ENCODE results near the gene GRIFIN.

Gene GRIFIN

DNA sequence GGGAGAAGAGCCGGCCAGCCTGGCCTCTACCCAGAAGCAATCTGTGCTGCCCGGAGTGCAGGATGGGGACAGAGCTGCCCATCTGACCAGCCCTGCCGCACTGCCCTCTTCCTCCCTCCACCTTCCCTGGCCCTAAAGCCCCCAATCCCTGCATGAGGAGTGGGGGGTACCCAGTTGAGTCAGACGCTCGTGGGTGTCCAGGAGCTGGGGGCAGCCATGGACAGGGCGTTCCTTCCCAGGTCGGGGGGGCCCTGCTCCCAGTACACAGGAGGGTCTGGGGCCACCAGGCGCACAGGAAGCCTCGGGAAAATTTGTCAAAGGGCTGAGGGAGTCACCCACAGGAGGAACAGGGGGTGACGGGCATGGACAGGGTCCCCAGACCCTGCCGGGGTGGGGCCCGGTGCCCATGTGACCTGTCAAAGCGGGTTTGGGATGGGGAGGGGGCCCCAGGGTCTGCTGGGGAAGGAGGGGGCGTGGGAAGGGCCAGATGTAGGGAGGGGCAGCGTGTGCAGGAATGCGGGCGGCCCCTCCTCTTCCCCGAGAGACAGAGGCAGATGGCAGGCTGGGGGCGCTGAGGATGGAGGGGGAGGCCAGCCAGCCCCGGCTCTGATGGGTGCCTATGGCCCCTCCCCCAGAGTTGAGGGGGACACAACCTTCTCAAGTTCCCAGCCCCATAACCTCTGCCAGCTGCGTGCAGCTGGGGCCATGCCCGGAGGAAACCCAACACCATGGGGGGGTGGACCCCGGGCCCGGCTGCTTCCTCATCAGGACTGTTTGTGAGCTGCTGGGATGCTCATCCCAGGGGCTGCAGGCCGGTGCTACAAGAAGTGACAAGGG is 21.5 kb upstream of the GRIFIN start:
- DNase-seq: no peak

DNA sequence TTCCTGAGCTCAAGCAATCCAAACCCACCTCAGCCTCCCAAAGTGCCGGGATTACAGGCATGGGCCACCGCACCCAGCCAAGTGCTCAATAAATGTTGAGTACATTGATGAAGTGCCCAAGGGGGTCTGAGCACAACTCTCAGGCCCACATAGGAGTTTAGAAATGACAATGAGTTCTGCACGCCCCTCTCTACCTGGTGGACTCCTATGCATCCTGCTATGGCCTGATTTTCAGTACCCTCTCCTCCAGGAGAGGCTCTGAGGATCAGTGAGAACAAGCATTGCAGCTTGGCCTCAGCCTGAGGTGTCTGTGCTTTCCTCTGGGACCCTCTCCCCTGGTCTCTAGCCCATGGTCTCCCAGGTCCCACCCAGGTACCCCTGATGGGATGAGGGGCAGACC is 20.9 kb upstream of the GRIFIN start:
- DNase-seq: no peak

DNA sequence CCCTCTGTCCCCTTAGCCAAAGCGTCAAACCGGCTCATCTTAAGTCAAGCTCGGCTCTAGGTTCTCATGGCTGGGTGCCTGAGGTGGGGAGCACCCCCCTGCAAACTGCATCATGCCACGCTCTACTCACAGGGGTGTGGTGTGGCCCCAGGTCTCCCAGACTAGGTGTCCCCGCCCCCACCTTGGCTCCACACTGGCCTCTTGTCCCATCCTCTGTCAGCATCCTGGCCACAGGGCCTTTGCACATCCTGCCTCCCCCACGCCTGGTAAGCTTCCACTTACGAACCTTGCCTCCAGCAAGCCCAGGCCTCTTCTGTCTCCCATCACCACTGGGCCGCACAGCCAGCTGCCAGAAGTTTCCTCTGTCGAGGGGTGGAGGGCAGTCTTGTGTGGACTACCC is 20.2 kb upstream of the GRIFIN start:
- no peak for DNase-seq

DNA sequence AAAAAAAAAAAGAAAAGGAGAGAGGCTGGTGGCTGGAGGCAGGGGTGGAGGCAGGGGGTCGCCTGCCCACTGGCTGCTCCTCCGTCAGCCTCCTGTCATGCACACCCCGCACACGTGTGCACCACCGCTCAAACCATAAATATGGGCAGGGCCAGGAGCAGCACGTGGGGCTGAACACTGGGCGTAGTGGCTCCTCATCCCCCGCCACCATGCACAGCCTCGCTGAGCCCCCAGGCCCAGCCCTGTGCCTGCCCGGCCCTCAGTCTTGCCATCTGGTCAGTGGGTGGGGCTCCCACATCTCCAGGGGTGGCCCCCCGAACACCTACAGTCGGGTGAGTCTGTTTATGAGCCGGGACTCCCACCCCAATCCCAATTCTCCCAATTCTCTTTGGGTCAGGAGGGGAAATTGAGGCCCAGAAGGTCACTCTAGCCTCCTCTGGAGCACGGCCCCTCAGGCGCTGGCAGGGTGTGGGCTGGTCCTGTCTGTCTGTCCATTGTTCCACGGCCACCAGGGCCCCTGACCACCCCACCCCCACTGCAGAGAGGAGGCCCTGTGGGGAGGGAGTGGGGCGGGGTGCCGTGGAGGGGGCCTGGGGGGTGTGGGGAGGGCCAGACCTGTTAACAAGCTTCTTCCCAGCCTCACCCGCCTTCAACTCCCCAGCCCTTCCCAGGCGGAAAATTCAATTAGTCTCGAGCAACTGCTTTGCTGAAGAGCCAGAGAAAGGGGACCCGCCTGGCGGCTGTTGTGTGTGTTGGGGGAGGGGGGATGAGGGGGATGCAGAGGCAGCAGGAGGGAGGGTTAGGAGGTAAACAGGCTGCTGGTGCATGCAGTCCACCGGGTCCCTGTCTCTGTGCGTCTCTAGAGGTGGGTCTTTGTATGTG is 19.5 kb upstream of the GRIFIN start:
- no peak for DNase-seq

DNA sequence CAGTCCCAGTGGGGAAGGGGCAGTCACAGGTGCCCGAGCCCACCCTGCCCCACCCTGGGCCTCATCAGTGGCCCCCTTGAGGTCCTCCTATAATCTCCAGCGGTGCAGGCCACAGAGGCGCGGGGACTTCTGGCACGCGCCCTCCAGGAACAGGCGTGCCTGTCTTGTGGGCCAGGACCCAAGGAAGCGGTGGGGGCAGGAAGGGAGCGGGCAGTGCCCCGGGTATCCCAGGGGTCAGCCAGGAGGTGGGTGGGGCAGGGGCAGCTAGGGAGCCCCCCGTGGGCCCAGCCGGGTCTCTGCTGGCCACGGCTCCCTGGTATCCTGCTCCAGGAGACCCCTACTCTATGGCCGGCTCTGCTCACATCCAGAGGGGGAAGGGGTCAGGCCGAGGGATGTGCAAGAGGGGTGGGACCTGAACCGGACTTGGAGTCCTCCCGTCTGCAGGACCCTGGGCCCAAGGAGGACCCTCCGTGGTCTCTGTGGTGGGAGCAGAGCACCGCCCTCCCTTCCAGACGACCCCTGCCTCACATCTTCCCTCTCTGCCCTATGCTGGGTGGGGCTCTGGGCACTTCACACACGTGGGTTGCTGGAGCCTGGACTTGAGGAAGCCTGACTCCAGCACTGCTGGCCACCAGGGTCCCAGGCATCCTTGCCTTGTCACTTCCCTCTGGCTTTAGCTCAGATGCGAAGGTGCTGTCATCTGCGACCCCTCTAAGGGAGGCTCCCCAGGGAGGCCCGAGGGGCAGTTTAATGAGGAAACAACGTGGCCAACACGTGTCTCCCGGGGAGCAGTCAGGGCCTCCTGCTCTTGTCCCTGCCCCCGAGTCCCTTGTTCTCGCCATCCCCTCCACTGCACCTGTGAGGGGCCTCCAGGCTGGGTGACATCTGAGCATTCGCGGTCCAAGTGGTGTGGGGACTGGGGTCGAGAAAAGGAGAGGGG is 18.3 kb upstream of the GRIFIN start:
- no peak for DNase-seq

DNA sequence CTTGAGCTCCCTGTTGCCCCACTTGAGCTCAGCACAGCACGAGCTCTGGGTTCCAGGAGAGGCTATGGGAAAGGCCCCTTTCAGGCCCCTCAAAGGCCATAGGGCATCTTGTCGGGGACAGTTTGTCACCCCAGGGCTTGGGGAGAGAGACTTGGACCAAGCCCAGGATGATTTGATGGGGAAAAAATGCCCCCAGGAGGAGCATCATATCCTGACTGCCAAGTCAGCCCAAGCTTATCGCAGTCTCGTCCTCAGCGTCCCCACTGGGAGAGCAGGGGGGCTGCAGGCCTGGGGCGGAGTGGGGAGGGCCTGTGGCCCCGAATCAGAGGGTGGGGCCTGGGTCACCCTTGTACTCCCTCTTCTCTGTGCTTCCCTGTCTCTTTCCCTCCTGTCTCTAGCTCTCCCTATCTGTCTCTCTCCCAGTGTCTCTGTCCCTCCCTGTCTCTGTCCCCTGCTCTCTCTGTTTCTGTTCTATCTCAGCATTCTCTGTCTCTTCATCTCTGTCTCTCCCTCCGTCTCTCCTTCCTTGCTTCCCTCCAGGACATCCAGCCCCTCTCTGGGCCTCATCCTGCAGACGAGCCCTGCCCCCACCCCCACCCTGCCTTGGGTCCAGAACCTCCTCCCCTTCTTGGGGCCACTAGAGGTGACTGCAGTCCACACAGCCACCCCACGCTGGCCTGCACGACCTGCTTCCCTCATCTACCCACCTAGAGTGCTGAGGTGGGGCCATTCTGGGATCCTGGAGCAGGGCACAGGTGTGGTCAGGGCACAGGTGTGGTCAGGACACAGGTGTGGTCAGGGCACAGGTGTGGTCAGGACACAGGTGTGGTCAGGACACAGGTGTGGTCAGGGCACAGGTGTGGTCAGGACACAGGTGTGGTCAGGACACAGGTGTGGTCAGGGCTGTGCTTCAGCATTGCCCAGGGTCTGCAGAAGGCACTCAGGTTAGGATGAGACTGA is 17.3 kb upstream of the GRIFIN start:
- no peak for DNase-seq

DNA sequence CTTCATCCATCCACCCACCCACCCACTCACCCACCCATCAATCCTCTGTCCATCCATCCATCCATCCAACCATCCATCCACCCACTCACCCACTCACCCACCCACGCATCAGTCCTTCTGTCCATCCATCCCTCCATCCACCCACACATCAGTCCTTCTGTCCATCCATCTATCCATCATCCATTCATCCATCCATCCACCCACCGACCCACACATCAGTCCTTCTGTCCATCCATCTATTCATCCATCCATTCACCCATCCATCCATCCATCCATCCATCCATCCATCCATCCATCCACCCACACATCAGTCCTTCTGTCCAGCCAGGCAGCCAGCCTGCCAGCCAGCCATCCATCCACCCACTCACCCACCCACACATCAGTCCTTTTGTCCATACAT is 15.8 kb upstream of the GRIFIN start:
- no peak for DNase-seq

DNA sequence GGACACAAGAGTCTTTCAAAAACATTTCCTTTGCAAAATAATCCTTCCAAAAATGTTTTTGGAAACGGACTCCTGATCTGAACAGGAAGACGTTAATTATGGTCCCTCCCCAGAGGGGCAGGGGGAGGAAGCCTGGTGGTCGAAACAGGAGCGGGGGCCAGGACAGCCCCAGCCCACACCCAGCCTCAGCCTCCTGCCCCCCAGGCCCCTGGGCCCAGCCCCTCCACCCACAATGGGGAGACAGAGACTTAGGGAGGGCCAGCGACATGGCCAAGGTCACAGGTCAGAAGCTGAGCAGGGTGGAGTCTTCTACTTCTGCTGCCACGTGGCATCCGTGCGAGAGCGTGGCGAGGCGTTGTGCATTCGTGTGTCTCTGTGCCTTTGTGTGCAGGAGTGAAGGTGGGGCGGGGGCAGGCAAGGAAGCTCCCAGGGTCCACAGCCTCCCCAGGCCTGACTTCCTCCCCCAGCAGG is 14.0 kb upstream of the GRIFIN start:
- no peak for DNase-seq

DNA sequence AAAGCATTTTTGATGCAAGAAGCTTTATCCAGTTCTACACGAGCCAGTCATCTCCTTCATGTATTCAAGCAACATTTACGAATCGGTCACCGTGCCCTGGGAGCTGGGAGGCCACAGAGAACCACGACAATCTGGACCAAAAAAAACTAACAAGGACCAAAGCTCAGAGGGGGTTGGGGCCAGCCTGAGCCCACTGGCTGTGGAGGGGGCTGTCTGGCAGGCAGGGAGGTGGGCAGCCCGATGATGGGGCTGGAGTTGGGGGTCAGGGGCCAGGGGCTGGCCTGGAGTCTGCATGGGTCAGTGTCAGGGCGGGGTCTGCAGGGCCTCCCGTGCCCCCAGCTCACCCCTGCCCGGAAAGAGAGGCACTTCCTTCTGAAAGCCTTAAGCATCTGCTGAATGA is 12.5 kb upstream of the GRIFIN start:
- DNase-seq: no peak

DNA sequence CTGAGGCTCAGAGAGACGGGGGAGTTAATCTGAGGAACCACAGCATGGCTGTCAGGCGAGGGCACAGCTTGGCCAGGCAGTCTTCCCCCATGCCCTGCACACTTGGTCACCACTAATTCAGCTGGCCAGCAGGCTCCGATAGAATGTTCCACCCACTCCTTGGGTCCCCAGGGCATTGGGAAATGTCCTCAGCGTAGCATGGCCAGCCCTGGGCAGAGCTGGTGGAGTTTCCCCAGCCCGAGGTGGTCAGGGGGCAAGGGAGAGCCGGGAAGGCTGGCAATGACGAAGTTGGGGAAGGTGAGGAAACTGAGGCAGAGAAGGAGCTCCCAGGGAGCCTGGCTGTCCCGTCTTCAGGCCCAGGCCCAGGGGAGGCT is 12.1 kb upstream of the GRIFIN start:
- no peak for DNase-seq

DNA sequence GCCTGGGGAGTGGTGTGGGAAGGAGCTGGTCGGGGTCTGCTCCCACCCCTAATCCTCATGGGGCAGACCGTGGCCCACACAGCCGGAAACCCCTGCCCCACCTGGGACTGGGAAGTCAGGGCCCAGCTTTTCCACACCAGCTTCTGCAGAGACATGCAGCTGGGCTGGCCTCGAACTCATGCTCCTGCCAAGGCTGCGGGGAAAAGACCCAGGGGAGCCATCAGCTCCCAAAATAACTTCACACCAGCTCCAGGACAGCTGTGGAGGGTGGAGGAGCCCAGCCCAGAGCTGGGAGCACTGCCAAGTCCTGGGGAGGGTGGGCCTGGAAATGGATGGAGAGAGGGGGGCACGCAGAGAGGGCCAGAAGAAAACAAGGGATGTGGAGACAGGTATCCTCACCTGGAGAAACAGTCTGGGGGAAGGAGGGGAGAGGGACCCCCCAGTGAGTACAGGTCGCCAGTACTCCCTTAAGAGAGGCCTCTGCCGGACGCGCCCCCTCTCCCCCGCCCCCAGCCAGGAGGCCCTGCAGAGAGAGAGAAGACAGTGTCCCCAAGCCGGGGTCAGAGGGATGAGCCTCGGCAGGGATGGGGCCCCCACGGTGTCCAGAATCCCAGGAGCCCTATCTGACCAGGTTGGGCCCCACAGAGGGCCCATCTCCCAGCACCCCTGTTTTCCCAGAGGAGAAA is 11.5 kb upstream of the GRIFIN start:
- DNase-seq: no peak

DNA sequence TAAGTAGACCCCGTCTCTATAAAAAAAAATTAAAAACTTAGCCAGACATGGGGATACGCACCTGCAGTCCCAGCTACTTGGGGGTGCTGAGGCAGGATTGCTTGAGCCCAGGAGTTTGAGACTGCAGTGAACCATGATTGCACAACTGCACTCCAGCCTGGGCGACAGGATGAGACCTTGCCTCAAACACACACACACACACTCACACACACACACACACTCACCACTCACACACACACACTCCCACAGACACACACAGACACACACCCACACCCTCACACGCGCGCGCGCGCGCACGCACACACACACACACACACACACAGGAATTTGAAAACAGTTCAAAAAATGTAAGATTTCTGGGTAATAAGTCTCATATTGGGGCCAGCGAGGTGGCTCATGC is 8.7 kb upstream of the GRIFIN start:
- no peak for DNase-seq

DNA sequence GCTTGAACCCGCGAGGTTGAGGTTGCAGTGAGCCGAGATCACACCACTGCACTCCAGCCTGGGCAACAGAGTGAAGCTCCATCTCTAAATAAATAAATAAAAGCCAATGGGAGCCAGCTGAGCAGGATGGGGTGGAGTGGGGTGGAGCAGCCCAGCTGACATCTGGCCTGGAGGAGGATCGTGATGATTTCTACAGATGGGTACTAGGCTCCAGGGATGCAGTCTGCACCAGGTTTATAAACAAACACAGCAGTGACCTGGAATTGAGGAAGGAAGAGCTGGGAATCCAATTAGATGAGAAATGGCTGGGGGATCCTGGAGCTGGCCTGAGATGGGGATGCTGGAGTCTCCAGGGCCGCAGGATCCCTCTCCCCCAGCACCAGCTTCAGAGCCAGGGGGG is 7.3 kb upstream of the GRIFIN start:
- no peak for DNase-seq

DNA sequence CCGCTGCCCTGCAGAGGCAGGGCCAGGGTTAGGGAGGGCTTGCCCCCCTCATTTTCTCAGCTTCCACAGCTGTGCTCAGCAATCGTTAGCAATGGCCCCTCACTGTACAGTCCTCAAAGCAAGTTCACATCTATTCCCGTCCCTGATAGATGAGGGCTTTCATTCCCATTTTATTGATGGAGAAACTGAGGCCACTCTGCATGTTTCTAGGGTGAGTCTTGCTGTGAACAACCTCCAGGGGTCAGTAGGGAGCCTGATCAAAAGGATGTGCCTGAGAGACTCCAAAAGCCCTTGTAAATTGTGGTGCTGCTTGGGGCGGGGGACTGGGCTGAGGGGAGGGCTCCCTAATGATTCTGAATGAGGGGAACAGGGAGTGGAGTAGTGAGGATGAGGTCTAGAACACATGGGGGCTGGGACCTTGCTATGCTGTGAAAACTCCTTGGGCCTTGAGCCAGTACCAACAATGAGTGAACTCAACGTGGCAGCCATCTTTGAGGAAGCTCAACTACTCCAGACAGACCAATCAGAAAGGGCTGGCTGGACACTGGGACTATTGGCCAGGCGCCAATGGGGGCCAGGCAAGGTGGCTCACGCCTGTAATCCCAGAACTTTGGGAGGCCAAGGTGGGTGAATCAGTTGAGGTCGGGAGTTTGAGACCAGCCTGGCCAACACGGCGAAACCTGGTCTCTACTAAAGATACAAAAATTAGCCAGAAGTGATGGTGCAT is 6.7 kb upstream of the GRIFIN start:
- DNase-seq: no peak

DNA sequence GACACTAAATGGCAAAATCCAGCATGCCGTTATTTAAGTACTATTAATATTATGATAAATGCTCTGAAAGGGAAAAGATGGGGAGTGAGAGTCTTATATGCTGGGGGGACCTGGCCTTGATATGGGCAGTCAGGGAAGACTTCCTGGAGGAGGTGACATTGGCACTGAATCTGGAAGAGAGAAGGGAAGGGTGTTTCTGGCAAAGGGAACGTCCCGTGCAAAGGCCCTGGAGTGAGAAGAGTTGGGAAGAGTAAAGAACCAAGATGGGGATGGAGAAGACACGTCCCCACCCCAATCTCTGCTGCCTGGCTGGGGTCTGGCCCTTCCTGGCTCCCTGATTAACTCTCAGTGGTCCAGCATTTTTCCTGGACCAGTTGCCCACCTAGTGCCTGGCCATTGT is 5.0 kb upstream of the GRIFIN start:
- no peak for DNase-seq

DNA sequence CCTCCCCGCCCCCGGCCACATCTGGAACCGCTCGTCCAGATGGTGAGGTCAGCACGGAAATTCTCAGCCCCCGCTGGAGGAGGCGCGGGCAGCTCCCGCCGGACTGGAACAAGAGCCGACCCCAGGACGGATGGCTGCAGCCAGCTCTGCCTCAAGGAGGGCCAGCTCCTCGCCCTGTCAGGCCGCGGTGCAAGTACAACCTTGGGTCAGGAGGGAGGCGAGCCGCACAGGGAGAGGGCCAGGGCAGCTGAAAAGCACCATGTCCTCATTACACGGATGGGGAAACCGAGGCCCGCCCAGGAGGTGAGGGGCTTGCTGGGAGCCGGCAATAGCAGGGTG is 3.8 kb upstream of the GRIFIN start:
- no peak for DNase-seq

DNA sequence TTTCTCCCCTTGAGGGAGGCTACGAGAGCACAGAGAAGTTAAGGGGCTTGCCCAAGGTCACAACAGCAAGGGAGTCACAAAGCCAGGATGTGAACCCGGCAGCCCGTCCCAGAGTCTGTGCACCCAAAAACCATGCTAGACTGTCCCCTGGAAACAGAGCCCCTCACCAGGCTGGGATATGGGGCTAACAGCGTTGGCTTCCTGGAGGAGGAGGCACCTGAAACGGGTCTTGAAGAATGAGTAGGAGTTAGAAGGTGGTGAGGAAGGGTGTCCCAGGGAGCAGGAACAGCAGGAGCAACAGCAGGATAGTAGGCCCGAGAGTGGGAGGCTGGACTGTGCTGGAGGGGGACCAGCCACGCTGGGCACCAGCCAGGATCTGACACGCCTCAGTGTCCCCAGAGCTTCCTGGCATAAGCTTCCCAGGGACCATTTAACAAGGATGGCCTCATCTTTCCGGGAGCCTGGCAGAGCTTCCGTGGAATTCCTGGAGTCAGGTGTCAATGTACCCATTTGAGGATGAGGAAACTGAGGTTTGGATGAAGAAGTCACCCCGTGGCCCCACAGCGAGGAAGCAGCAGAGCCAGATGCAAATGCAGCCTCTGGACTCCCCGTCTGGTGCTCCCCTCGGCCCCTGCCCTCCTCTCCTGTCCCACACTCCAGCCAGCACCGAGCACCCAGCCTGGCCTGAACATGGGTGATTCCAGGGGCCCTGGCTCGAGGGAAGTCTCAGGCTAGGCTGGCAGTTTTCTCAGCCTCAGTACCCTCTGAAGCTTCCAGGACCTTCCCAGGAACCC is 3.3 kb upstream of the GRIFIN start:
- no peak for DNase-seq

DNA sequence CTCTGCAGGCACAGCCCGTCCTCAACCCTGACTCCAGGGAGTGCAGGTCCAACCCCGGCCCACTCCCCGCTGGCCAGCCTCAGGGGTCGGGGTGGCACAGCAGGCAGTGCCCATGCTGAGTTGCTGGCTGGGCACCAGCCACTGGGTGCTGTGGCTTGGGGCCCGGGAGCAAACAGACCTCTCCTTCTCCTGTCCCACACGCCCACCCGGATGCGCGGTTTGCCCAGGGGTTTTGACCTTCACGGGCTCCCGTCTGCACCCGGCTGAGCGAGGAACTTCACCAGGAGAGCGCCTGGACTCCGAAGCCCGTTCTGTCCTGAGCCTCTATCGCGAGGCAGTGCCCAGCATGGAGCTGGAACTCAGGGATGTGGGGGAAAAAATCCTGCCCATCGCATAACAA is 2.6 kb upstream of the GRIFIN start:
- no peak for DNase-seq

DNA sequence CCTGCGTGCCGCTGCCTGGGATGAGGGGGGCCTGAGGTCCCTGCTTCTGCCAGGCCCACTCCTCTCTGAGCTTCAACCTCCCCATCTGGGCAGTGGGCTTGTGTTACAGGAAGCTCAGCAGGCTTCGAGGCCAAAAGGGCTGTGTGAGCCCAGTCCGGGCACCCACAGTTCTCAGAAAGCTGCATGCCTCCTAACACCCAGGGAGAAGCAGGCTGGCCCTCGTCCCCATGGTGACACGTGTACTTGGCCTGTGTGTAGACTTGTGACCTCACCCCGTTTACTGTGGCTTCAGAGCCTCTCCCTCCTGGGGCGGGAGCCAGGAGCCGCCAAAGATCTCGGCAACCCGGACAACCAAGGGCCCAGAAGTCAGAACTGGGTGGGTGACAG is 2.2 kb upstream of the GRIFIN start:
- DNase-seq: no peak

All from amniotic stem cell (primary cell).